ENCODE measurements around the gene FOXK1.

Gene FOXK1

GRCh38 chr7:4754433-4755010, 72.4 kb downstream of the FOXK1 start:
- H3K4me1 ChIP-seq (ENCODE audit: control insufficient read depth, insufficient read depth, low read length), result no peaks in the 10 kb centered on the region
- H3K9ac ChIP-seq (ENCODE audit: low read depth, low read length), result no peak overlapping the region
- no peaks in the 10 kb centered on the region for H3K27me3 ChIP-seq (ENCODE audit: control insufficient read depth, insufficient read depth, low read length)
- no peaks in the 10 kb centered on the region for H3K9me3 ChIP-seq (ENCODE audit: control insufficient read depth, insufficient read depth, low read length)
- no peak overlapping the region for H3K4me3 ChIP-seq (ENCODE audit: low read depth, low read length)
- H3K36me3 ChIP-seq (ENCODE audit: control insufficient read depth, insufficient read depth, low read length), result peaks cover 17% of the 10 kb centered on the region

GRCh38 chr7:4755045-4755444, 73.0 kb downstream of the FOXK1 start:
- Histone ChIP-seq H3K36me3 (ENCODE audit: control insufficient read depth, insufficient read depth, low read length) (peaks cover 17% of the 10 kb centered on the region), H3K9ac (ENCODE audit: low read depth, low read length) (no peak overlapping the region), H3K27me3 (ENCODE audit: control insufficient read depth, insufficient read depth, low read length) (no peaks in the 10 kb centered on the region), H3K9me3 (ENCODE audit: control insufficient read depth, insufficient read depth, low read length) (no peaks in the 10 kb centered on the region), H3K4me3 (ENCODE audit: low read depth, low read length) (no peak overlapping the region), H3K4me1 (ENCODE audit: control insufficient read depth, insufficient read depth, low read length) (no peaks in the 10 kb centered on the region)

GRCh38 chr7:4758111-4758510, 76.0 kb downstream of the FOXK1 start:
- Histone ChIP-seq H3K4me1 (ENCODE audit: control insufficient read depth, insufficient read depth, low read length) (no peaks in the 10 kb centered on the region), H3K36me3 (ENCODE audit: control insufficient read depth, insufficient read depth, low read length) (peaks cover 22% of the 10 kb centered on the region)

GRCh38 chr7:4758791-4759190, 76.7 kb downstream of the FOXK1 start:
- Histone ChIP-seq H3K27me3 (ENCODE audit: control insufficient read depth, insufficient read depth, low read length) (no peaks in the 10 kb centered on the region), H3K4me1 (ENCODE audit: control insufficient read depth, insufficient read depth, low read length) (no peaks in the 10 kb centered on the region), H3K36me3 (ENCODE audit: control insufficient read depth, insufficient read depth, low read length) (peaks cover 24% of the 10 kb centered on the region), H3K9ac (ENCODE audit: low read depth, low read length) (no peak overlapping the region), H3K4me3 (ENCODE audit: low read depth, low read length) (no peak overlapping the region), H3K9me3 (ENCODE audit: control insufficient read depth, insufficient read depth, low read length) (no peaks in the 10 kb centered on the region)

More at GRCh38 chr7:4758111-4758510, 76.0 kb downstream of the FOXK1 start:
- H3K9me3 ChIP-seq (ENCODE audit: control insufficient read depth, insufficient read depth, low read length), result no peaks in the 10 kb centered on the region
- H3K4me3 ChIP-seq (ENCODE audit: low read depth, low read length), result no peak overlapping the region
- H3K9ac ChIP-seq (ENCODE audit: low read depth, low read length), result no peak overlapping the region
- H3K27me3 ChIP-seq (ENCODE audit: control insufficient read depth, insufficient read depth, low read length), result no peaks in the 10 kb centered on the region

- peaks cover 26% of the 10 kb centered on the region for H3K36me3 ChIP-seq (ENCODE audit: control insufficient read depth, insufficient read depth, low read length)
- no peaks in the 10 kb centered on the region for H3K27me3 ChIP-seq (ENCODE audit: control insufficient read depth, insufficient read depth, low read length)
- no peak overlapping the region for H3K9ac ChIP-seq (ENCODE audit: low read depth, low read length)
- H3K4me1 ChIP-seq (ENCODE audit: control insufficient read depth, insufficient read depth, low read length), result no peaks in the 10 kb centered on the region
- H3K4me3 ChIP-seq (ENCODE audit: low read depth, low read length), result no peak overlapping the region
- no peaks in the 10 kb centered on the region for H3K9me3 ChIP-seq (ENCODE audit: control insufficient read depth, insufficient read depth, low read length)
Observed at GRCh38 chr7:4759211-4759610, 77.1 kb downstream of the FOXK1 start.

GRCh38 chr7:4760952-4761351, 78.9 kb downstream of the FOXK1 start:
- H3K36me3 ChIP-seq (ENCODE audit: control insufficient read depth, insufficient read depth, low read length), result peaks cover 16% of the 10 kb centered on the region
- no peaks in the 10 kb centered on the region for H3K27me3 ChIP-seq (ENCODE audit: control insufficient read depth, insufficient read depth, low read length)

GRCh38 chr7:4762121-4763055, 80.3 kb downstream of the FOXK1 start:
- H3K4me1 ChIP-seq (ENCODE audit: control insufficient read depth, insufficient read depth, low read length), result no peaks in the 10 kb centered on the region
- no peak overlapping the region for H3K9ac ChIP-seq (ENCODE audit: low read depth, low read length)
- H3K4me3 ChIP-seq (ENCODE audit: low read depth, low read length), result no peak overlapping the region
- no peaks in the 10 kb centered on the region for H3K9me3 ChIP-seq (ENCODE audit: control insufficient read depth, insufficient read depth, low read length)
- H3K27me3 ChIP-seq (ENCODE audit: control insufficient read depth, insufficient read depth, low read length), result no peaks in the 10 kb centered on the region
- H3K36me3 ChIP-seq (ENCODE audit: control insufficient read depth, insufficient read depth, low read length), result peaks cover 10% of the 10 kb centered on the region

More at GRCh38 chr7:4760952-4761351, 78.9 kb downstream of the FOXK1 start:
- no peaks in the 10 kb centered on the region for H3K9me3 ChIP-seq (ENCODE audit: control insufficient read depth, insufficient read depth, low read length)
- no peak overlapping the region for H3K4me3 ChIP-seq (ENCODE audit: low read depth, low read length)
- no peaks in the 10 kb centered on the region for H3K4me1 ChIP-seq (ENCODE audit: control insufficient read depth, insufficient read depth, low read length)
- no peak overlapping the region for H3K9ac ChIP-seq (ENCODE audit: low read depth, low read length)

GRCh38 chr7:4763091-4763793, 81.1 kb downstream of the FOXK1 start:
- Histone ChIP-seq H3K4me3 (ENCODE audit: low read depth, low read length) (no peak overlapping the region), H3K9ac (ENCODE audit: low read depth, low read length) (no peak overlapping the region)

GRCh38 chr7:4763794-4764185, 81.7 kb downstream of the FOXK1 start:
- Histone ChIP-seq H3K27me3 (ENCODE audit: control insufficient read depth, insufficient read depth, low read length) (no peaks in the 10 kb centered on the region), H3K36me3 (ENCODE audit: control insufficient read depth, insufficient read depth, low read length) (peaks cover 10% of the 10 kb centered on the region), H3K9ac (ENCODE audit: low read depth, low read length) (no peak overlapping the region), H3K4me3 (ENCODE audit: low read depth, low read length) (no peak overlapping the region), H3K4me1 (ENCODE audit: control insufficient read depth, insufficient read depth, low read length) (no peaks in the 10 kb centered on the region), H3K9me3 (ENCODE audit: control insufficient read depth, insufficient read depth, low read length) (no peaks in the 10 kb centered on the region)

More at GRCh38 chr7:4763091-4763793, 81.1 kb downstream of the FOXK1 start:
- Histone ChIP-seq H3K36me3 (ENCODE audit: control insufficient read depth, insufficient read depth, low read length) (peaks cover 10% of the 10 kb centered on the region), H3K9me3 (ENCODE audit: control insufficient read depth, insufficient read depth, low read length) (no peaks in the 10 kb centered on the region), H3K27me3 (ENCODE audit: control insufficient read depth, insufficient read depth, low read length) (no peaks in the 10 kb centered on the region), H3K4me1 (ENCODE audit: control insufficient read depth, insufficient read depth, low read length) (no peaks in the 10 kb centered on the region)

- H3K27me3 ChIP-seq (ENCODE audit: control insufficient read depth, insufficient read depth, low read length), result no peaks in the 10 kb centered on the region
- H3K36me3 ChIP-seq (ENCODE audit: control insufficient read depth, insufficient read depth, low read length), result peaks cover 10% of the 10 kb centered on the region
- no peak overlapping the region for H3K4me3 ChIP-seq (ENCODE audit: low read depth, low read length)
- no peaks in the 10 kb centered on the region for H3K9me3 ChIP-seq (ENCODE audit: control insufficient read depth, insufficient read depth, low read length)
- H3K9ac ChIP-seq (ENCODE audit: low read depth, low read length), result no peak overlapping the region
- H3K4me1 ChIP-seq (ENCODE audit: control insufficient read depth, insufficient read depth, low read length), result no peaks in the 10 kb centered on the region
Observed at GRCh38 chr7:4764402-4765007, 82.4 kb downstream of the FOXK1 start.

- Histone ChIP-seq H3K36me3 (ENCODE audit: control insufficient read depth, insufficient read depth, low read length) (peaks cover 10% of the 10 kb centered on the region), H3K27me3 (ENCODE audit: control insufficient read depth, insufficient read depth, low read length) (no peaks in the 10 kb centered on the region), H3K4me1 (ENCODE audit: control insufficient read depth, insufficient read depth, low read length) (no peaks in the 10 kb centered on the region), H3K4me3 (ENCODE audit: low read depth, low read length) (no peak overlapping the region), H3K9ac (ENCODE audit: low read depth, low read length) (no peak overlapping the region), H3K9me3 (ENCODE audit: control insufficient read depth, insufficient read depth, low read length) (no peaks in the 10 kb centered on the region)
Observed at GRCh38 chr7:4765776-4766490, 83.8 kb downstream of the FOXK1 start.

Measured in iPS-15b (cell line).